NCI-H2029 (cell line): Measurements from ENCODE around the gene SNTB2.
"Not testable (repeated sequence)": the region's sequence is repeated elsewhere in the genome, so short reads cannot be mapped to it uniquely, and the experiment has no call there.

Experiments used
- DNase-seq: peaks from one replicate; lab custom pipeline; 2025; lab: John Stamatoyannopoulos, UW

Gene SNTB2

GRCh38 chr16:69186642-69187445 is at the start of gene SNTB2:
TSS of gene SNTB2 (plus strand) at chr16:69187164. CDS start at chr16:69187167, 3 bp downstream.
- peak; percentile 67 for DNase-seq

- no peak for DNase-seq
Observed at GRCh38 chr16:69138608-69139007, 48.4 kb upstream of the SNTB2 start.

GRCh38 chr16:69139464-69139863 is 47.5 kb upstream of the SNTB2 start:
- DNase-seq: not testable (repeated sequence)

GRCh38 chr16:69141014-69141413 is 46.0 kb upstream of the SNTB2 start:
- no peak for DNase-seq

GRCh38 chr16:69141936-69142335 is 45.0 kb upstream of the SNTB2 start:
- no peak for DNase-seq

- DNase-seq: no peak
Observed at GRCh38 chr16:69143116-69143515, 43.8 kb upstream of the SNTB2 start.

GRCh38 chr16:69145658-69146057 is 41.3 kb upstream of the SNTB2 start:
- no peak for DNase-seq

- DNase-seq: not testable (repeated sequence)
Observed at GRCh38 chr16:69149621-69150020, 37.3 kb upstream of the SNTB2 start.

- DNase-seq: peak; percentile 13
Observed at GRCh38 chr16:69150146-69150865, 36.7 kb upstream of the SNTB2 start.

GRCh38 chr16:69157196-69157595 is 29.8 kb upstream of the SNTB2 start:
- DNase-seq: no peak

GRCh38 chr16:69160192-69160591 is 26.8 kb upstream of the SNTB2 start:
- no peak for DNase-seq

- no peak for DNase-seq
Observed at GRCh38 chr16:69165584-69165983, 21.4 kb upstream of the SNTB2 start.

GRCh38 chr16:69166221-69166833 is 20.6 kb upstream of the SNTB2 start:
- no peak for DNase-seq

GRCh38 chr16:69166946-69167930 is 19.7 kb upstream of the SNTB2 start:
- no peak for DNase-seq

- no peak for DNase-seq
Observed at GRCh38 chr16:69169051-69169450, 17.9 kb upstream of the SNTB2 start.

GRCh38 chr16:69169607-69170352 is 17.2 kb upstream of the SNTB2 start:
- no peak for DNase-seq

- no peak for DNase-seq
Observed at GRCh38 chr16:69171325-69172084, 15.5 kb upstream of the SNTB2 start.

- no peak for DNase-seq
Observed at GRCh38 chr16:69176033-69176800, 10.7 kb upstream of the SNTB2 start.

GRCh38 chr16:69179328-69180010 is 7.5 kb upstream of the SNTB2 start:
- peak; percentile 48 for DNase-seq
